NCI-H82 treated with DMSO at 0.1 percent for 48 hours (cell line): ENCODE results near the gene ACSM2A.
"Not testable (repeated sequence)": the region's sequence is repeated elsewhere in the genome, so short reads cannot be mapped to it uniquely, and the experiment has no call there.

Source experiments
- DNase-seq: peaks from one replicate; lab custom pipeline; 2025; ENCODE audit not compliant: unreplicated experiment; lab: John Stamatoyannopoulos, UW

Gene ACSM2A

DNA sequence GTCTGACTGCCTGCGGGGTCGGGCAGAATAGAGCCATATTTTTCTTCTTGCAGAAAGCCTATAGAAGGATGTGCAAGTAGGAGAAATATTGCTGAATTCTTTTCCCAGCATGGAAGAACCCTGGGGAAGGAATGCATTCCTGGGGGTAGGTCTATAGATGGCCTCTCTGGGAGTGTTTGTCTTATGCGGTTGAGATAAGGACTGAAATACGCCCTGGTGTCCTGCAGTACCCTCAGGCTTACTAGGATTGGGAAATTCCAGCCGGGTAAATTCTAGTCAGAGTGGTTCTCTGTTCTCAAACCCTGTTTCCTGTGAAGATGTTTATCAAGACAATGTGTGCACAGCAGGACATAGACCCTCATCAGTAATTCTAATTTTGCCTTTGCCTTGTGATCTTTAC is 2.3 kb downstream of the ACSM2A start:
- DNase-seq = not testable (repeated sequence)

DNA sequence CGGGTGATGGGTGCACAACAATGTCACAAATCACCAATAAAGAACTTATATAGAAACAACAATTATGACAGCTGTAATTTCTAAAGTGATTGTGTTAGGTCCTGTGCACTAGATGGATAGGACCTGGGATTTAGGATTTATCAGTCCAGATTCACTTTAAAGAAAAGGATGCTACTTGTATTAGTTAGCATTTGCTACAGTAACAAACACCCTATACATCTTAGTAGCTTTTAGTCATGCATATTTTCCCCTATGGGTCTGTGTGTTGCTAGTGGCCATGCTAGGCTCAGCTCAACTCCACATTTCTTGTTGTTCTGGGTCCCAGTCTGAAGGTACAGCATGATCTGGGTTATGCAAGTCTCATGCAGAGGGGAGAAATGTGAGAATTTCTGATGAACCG is 7.9 kb downstream of the ACSM2A start:
- DNase-seq = not testable (repeated sequence)

DNA sequence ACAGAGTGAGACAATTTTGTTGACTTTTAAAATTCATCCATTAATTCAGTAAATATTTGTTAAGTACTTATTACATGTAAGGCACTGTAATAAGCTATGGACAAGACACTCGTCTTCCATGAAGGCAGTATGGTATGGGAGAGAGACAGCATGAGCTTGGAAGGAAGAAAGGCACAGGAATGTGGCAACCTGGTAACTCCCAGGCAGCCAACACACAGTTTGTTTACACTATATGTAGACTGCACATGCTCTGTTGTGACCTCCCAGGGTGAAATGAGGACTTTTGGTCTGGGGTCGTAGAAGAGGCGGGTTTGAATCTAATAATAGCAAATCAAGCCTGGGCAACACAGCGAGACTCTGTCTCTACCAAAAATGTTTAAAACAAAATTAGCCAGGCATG is 9.0 kb downstream of the ACSM2A start:
- not testable (repeated sequence) for DNase-seq

DNA sequence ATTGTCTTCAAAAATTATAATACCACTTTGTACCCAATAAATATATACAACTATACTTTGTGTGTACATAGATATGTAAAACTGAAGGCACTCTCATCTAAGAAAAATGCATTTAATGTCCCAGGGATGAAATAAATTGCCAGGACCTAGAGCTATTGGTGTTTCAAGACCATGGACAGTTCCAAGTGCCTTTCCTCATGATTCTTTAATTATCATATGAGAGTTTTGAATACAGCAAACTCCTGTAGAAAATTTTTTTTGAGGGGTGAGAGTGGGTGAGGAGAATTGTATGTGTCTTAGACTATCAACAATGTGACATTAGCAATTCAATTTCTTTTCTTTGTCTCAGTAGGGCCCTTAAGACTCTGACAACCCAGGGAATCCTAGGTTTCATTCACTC is 17.6 kb downstream of the ACSM2A start:
- DNase-seq = not testable (repeated sequence)

DNA sequence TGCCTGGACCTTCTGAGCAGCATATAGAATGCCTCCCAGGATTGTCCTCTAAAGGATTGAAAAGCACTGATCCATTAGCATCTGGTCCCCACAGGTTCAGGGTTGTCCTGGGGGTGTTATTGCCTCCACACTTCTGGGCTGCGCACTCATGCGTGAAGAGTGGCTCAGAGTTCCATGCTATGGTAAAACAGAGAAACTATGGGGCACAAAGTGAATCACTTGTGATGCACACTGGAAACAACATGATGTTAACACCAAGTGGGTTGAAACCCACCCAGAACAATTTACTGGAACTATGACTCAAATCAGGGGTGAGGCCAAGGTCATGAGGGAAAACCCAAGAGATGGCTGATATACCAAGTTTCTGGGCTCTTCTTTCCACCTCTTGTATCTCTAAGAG is 18.6 kb downstream of the ACSM2A start:
- not testable (repeated sequence) for DNase-seq

DNA sequence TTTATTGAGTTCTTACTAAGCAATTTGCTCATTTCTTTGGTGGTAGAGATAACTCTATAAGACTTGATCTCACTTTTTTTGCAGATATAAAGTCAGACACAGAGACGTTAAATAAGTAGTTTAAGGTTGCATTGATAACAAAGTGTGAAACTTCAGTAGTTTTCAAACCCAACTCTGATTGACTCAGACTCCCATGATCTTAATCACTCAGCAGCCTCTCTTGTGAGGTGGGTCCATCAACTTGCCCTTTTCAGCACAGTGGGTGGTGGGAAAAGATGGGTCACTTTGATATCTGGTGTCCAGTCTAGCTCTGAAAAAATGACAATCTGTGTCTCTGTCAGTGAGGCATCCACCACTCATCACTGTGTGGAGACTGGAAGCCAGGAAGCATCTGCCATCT is 19.4 kb downstream of the ACSM2A start:
- DNase-seq = not testable (repeated sequence)

DNA sequence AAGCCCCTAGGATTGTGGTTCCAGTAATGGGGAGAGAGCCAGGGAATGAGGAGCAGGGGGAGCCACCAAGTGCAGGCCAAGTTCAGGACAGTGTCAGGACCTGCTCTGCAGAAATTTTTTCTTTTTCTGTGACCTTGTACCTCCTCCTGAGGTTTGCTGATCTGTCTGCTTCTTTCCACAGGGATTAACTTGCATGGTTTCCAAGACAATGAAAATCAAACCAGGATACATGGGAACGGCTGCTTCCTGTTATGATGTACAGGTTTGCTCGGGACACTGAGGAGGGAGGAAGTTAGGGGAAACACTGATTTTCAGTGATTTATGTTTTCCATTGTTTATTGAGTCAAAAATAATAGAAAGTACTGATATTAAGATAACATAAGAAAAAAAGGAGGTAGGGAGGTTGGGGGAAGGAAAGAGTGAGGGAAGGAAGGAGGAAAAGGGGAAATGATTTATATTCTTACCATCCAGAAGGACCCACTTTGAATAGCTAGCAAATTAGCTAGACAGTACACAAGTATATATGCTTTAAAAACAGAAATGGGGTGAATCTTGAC is 25.9 kb downstream of the ACSM2A start:
- DNase-seq = not testable (repeated sequence)

DNA sequence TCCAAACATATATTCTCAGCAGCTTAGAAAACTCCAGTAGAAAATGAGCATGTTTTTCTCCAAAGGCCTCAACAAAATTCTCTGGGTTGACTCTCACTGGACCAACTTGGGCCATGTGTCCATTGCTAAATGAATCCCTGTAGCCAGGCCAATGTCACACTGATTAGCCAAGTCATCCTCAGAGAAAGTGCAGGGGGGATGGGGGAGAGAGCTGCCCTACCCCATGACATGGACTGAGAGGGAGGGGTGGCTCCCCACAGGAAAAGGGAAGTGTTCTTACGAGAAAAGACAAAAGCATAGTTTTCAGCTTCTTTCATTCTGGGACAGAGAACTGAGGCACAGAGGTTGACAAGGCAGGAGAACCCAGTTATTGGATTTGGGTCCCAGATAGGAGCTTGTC is 32.7 kb downstream of the ACSM2A start:
- DNase-seq = not testable (repeated sequence)

DNA sequence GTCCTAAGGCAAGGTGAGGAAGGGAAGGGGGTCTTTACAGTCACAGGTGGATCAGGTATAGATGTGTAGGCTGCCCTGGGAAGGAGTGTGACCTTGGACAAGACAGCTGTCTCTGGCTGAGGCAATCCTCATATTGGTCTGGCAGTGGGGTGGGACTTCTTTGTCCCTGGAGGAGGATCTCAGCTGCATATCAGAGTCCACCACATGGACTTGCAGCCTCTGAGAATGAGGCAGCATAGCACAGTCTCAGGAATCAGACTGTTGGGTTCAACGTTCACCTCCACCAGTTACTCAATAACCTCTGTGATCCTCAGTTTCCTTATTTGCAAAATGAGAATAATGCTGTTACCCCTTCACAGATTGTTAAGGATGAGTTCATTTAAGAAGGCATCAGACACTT is 33.4 kb downstream of the ACSM2A start:
- DNase-seq = no peak

DNA sequence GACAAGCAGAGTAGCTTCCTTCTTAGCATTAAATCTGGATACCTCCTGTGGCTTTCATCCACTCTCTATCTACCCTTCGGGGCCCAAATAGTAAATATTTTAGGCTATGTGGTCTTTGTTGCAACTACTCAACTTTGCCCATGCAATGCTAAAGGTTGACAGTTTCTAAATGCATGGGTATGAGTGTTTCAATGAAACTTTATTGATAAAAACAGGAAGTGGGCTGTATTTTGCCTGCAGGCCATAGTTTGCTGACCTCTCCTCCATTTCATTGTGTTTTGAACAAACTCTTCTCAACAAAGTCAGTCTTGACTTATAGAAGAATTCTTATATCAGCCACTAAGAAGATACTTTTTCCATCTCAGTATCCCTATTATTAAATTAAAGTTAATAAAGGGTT is 34.1 kb downstream of the ACSM2A start:
- DNase-seq = no peak

DNA sequence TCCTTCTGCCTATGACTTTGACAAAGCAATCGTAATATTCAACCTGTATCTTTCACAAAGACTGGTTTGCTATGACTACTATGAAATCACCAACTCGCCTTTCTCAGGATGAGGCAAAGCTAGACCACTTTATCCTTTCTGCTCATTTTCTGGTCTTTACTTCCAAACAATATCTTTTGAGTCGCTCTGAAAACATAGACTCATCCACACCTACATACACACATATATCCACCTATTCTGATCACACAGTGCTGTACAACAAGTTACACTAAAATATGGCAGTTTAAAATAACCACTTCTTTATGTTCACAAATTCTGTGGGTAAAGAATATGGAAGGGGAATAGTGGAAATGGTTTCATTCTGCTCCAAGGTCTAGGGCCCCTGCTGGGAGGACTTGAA is 39.7 kb downstream of the ACSM2A start:
- DNase-seq = not testable (repeated sequence)

DNA sequence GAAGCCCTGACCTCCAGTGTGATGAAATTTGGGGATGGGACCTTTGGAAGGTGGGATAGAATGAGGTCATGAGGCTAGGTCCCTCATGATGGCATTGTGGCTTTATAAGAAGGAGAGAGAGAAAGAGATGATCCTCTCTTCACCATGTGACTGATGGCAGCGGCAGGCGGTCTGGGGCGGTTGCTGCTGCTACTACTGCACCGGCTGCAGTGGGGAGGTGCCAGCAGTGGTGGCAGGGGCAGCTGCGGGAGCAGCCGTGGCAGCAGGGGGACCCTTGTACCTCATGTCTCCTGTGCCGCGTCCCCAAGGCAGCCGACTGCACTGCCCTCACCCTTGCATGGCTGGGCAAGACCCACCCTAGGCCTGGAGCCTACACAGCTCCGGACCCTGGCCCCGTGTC is 40.1 kb downstream of the ACSM2A start:
- not testable (repeated sequence) for DNase-seq

DNA sequence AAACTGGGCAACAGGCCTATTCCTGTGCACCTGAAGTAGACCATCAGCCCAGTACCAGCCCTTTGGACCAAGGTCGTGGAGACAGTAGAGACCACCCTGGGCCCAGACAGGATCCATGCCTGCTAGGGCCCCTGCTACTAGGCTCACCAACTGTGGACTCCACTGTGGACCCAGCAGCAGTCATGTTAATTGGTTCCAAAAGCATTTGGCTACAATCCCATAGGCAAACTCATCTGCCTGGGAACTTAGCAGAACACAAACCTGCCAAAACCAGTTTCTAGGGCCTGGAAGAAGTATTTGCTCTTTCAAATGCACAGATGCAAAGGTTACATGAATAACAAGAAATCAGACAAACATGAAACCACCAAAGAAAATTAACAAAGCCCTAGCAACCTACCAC is 53.1 kb downstream of the ACSM2A start:
- DNase-seq = no peak

DNA sequence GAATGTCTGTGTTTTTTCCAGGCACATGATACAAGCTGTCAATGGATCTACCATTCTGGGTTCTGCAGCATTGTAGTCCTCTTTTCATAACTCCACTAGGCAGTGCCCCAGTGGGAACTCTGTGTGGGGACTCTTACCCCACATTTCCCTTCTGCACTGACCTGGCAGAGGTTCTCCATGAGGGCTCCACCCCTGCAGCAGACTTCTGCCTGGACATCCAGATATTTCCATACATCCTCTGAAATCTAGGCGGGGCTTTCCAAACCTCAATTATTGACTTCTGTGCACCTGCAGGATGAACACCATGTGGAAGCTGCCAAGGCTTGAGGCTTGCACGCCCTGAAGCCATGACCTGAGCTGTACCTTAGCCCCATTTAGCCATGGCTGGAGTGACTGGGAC is 56.0 kb downstream of the ACSM2A start:
- no peak for DNase-seq

DNA sequence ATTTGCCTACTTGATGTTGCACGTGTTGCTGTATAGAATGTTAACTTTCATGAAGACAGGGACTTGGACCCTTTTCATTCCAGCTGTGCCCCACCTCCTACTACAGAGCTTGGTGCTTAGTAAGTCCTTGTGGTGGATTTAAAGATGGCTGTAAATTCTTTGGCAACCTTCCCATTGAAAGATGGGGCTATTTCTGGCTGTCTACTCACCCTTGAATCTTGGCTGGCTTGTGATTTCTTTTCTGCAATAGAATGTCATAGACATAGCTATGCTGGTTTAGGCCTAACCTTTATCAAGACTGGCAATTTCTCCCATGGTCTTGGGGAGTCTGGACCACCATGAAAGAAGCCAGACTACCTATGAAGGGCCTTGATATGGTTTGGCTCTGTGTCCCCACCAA is 59.0 kb downstream of the ACSM2A start:
- DNase-seq = no peak

DNA sequence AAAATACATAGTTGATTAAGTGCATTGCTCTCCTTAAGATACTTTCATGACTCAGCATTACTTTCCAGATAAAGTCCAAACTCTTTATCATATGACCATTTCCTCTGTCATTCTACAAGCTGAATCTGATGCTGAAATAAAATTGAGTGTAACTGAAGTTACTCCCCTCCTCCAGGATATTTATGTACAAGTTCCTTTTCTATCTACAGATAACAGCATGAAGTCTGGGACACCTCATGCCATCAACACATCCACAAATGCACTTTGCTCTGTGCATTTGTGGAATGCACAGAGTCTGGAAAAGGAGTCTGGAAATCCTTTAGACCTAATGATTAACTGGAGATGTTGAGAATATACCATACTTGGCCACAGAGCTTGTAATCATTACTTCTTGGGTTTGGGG is 64.4 kb downstream of the ACSM2A start:
- no peak for DNase-seq

DNA sequence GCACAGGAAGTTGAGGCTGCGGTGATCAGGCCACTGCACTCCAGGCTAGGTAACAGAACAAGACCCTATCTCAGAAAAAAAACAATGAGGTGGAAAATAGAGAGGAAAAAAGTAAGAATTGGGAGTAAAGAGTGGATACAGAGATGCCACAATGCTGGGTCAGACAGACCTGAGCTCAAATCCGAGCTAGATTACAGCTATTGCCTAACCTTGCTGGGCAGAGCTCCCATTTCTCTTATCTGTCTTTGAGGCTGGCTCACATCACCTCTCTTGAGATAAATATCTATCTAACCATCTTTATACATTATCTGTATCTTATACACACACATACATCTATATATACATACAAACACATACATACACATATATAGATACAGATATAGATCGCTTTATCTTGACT is 65.8 kb downstream of the ACSM2A start:
- DNase-seq = no peak

DNA sequence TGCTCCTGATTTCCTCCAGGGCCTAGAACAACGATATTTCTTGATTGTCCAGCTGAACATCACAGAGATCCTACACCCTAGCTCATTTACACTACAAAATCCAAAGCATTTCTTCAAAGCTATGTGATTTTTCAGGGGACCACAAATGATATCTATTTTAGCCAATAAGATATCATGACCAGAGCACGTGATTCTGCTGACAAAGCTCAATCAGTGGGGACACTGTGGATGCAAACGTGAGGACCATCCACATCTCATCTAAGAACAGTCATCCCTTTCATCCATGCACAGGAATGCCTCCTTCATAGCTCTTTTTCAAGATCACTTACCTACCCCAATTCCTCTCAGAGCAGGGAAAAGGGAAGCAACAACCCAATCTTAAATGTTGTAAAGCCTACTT is 67.9 kb downstream of the ACSM2A start:
- DNase-seq = no peak

DNA sequence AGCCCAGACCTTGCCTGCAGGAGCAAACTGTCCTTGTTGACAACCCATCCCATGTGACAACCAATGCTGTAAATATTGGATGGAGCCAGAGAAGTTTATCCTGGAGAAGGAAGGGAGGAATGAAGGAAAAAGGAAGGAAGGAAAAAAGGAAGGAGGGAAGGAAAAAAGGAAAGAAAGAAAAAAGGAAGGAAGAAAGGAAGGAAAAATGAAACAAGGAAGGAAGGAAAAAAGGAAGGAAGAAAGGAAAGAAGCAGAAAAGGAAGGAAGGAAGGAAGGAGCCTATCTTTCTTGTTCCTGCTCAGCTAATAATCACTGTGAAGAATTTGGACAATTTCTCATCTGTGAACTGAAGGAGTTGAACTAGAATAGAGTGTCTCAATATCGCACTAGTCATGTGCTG is 68.8 kb downstream of the ACSM2A start:
- no peak for DNase-seq

DNA sequence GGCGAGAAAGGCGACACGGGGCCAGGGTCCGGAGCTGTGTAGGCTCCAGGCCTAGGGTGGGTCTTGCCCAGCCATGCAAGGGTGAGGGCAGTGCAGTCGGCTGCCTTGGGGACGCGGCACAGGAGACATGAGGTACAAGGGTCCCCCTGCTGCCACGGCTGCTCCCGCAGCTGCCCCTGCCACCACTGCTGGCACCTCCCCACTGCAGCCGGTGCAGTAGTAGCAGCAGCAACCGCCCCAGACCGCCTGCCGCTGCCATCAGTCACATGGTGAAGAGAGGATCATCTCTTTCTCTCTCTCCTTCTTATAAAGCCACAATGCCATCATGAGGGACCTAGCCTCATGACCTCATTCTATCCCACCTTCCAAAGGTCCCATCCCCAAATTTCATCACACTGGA is 80.5 kb downstream of the ACSM2A start:
- DNase-seq = not testable (repeated sequence)

DNA sequence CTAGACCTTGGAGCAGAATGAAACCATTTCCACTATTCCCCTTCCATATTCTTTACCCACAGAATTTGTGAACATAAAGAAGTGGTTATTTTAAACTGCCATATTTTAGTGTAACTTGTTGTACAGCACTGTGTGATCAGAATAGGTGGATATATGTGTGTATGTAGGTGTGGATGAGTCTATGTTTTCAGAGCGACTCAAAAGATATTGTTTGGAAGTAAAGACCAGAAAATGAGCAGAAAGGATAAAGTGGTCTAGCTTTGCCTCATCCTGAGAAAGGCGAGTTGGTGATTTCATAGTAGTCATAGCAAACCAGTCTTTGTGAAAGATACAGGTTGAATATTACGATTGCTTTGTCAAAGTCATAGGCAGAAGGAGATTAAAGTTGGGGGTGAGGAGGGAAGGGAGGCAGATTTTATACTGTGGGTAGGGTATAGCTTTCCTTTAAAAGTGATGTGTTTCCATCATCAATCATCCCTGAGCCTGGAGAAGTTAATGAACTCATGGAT is 81.0 kb downstream of the ACSM2A start:
- not testable (repeated sequence) for DNase-seq

DNA sequence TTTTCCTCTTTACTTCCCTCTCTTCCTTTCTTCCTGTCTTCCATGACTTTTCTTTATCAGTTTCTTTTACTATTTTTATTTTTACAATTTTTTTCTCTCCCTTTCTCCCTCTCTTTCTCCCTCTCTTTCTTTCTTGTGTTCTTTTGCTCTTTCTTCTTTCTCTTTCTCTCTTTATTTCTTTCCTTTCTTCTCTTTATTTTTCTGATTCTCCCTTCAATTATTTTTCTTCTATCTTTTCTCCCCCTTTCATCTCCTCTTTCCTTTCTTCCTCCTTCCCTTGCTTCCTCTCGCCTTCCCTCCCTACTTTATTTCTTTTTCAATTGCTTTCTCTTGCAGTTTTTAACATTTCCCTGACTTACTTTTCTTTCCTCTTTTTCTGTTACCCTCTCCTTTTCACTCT is 85.3 kb downstream of the ACSM2A start:
- not testable (repeated sequence) for DNase-seq
